ENCODE data around the gene KDSR.

KDSR gene

GRCh38 chr18:63356272-63356896 lies 10.6 kb downstream of the KDSR start:
- Histone ChIP-seq H3K36me3 (ENCODE audit: control insufficient read depth, insufficient read depth, low read length) (peaks cover 20% of the 10 kb centered on the region), H3K4me3 (ENCODE audit: low read length) (no peak overlapping the region), H3K9ac (ENCODE audit: low read length) (no peak overlapping the region), H3K4me1 (ENCODE audit: control insufficient read depth, insufficient read depth, low read length) (no peaks in the 10 kb centered on the region), H3K27me3 (ENCODE audit: control insufficient read depth, insufficient read depth, low read length) (no peaks in the 10 kb centered on the region), H3K27ac (ENCODE audit: low read depth, low read length) (no peak overlapping the region)

GRCh38 chr18:63350230-63350629 lies 16.8 kb downstream of the KDSR start:
- H3K27me3 ChIP-seq (ENCODE audit: control insufficient read depth, insufficient read depth, low read length), result no peaks in the 10 kb centered on the region
- peaks cover 27% of the 10 kb centered on the region for H3K36me3 ChIP-seq (ENCODE audit: control insufficient read depth, insufficient read depth, low read length)
- H3K9ac ChIP-seq (ENCODE audit: low read length), result no peak overlapping the region
- H3K27ac ChIP-seq (ENCODE audit: low read depth, low read length), result no peak overlapping the region
- peaks cover 11% of the 10 kb centered on the region for H3K4me1 ChIP-seq (ENCODE audit: control insufficient read depth, insufficient read depth, low read length)
- no peak overlapping the region for H3K4me3 ChIP-seq (ENCODE audit: low read length)

DNA sequence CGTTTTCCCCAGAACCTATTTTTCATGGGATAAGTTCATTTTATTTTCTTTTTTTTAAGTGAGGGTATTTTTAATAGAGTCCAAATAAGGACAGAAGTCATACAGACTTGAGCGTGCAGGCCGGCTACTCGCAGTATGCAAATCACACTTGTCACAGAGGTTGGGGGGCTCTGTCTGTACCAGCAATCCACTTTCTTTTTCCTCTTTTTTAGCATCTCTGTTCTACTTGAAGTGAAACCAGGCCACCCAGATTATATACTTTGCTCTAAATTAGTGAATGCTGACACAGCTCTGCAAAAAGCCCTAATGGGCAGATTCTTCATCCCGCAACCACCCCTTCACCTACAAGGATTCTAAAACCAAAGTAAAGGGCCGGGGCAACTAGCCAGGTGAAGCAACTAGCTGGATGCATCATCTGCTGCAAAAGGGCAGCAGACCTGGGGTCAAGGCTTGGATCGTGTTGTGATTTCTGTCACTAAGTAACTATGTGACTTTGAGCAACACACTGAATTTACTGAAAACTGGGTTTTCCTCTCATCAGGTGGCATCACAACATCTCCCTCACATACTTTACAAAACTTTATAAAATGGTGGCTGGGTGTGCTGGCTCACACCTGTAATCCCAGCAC lies 18.4 kb downstream of the KDSR start:
- no peak overlapping the region for H3K4me3 ChIP-seq (ENCODE audit: low read length)
- H3K36me3 ChIP-seq (ENCODE audit: control insufficient read depth, insufficient read depth, low read length), result peaks cover 25% of the 10 kb centered on the region
- no peak overlapping the region for H3K9ac ChIP-seq (ENCODE audit: low read length)
- no peaks in the 10 kb centered on the region for H3K27me3 ChIP-seq (ENCODE audit: control insufficient read depth, insufficient read depth, low read length)
- peaks cover 11% of the 10 kb centered on the region for H3K4me1 ChIP-seq (ENCODE audit: control insufficient read depth, insufficient read depth, low read length)
- no peak overlapping the region for H3K27ac ChIP-seq (ENCODE audit: low read depth, low read length)

GRCh38 chr18:63346480-63347183 lies 20.4 kb downstream of the KDSR start:
- Histone ChIP-seq H3K36me3 (ENCODE audit: control insufficient read depth, insufficient read depth, low read length) (peaks cover 21% of the 10 kb centered on the region), H3K4me3 (ENCODE audit: low read length) (no peak overlapping the region), H3K4me1 (ENCODE audit: control insufficient read depth, insufficient read depth, low read length) (peaks cover 11% of the 10 kb centered on the region), H3K27ac (ENCODE audit: low read depth, low read length) (peak overlapping the region; percentile 77), H3K27me3 (ENCODE audit: control insufficient read depth, insufficient read depth, low read length) (no peaks in the 10 kb centered on the region), H3K9ac (ENCODE audit: low read length) (no peak overlapping the region)

DNA sequence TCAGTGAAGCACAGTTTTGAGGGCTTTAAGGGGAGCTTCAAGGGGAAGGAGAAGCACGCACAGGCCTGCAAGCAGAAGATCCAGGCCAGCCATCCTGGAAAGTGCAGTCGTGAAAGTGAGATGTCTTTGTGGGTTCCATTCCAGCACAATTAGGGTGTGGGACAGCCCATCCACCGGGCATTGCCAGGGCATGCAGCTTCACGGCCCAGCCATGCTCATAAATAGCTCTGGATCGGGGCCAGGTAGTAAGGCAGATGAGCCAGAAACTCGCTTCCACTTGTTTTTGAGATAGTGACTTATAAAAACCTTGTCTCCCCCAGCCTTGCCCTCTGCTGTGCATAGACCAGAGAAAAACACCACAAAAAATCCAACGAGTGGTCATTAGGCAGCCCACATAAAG lies 21.0 kb downstream of the KDSR start:
- Histone ChIP-seq H3K36me3 (ENCODE audit: control insufficient read depth, insufficient read depth, low read length) (peaks cover 21% of the 10 kb centered on the region), H3K4me1 (ENCODE audit: control insufficient read depth, insufficient read depth, low read length) (peaks cover 11% of the 10 kb centered on the region), H3K9ac (ENCODE audit: low read length) (no peak overlapping the region), H3K4me3 (ENCODE audit: low read length) (no peak overlapping the region), H3K27ac (ENCODE audit: low read depth, low read length) (peak overlapping the region; percentile 77), H3K27me3 (ENCODE audit: control insufficient read depth, insufficient read depth, low read length) (no peaks in the 10 kb centered on the region)

- H3K36me3 ChIP-seq (ENCODE audit: control insufficient read depth, insufficient read depth, low read length), result peaks cover 21% of the 10 kb centered on the region
These were observed 22.1 kb downstream of the KDSR start for GRCh38 chr18:63344918-63345317.

GRCh38 chr18:63344263-63344662 lies 22.7 kb downstream of the KDSR start:
- H3K4me1 ChIP-seq (ENCODE audit: control insufficient read depth, insufficient read depth, low read length), result peaks cover 11% of the 10 kb centered on the region
- no peaks in the 10 kb centered on the region for H3K27me3 ChIP-seq (ENCODE audit: control insufficient read depth, insufficient read depth, low read length)
- peak overlapping the region; percentile 22 for H3K27ac ChIP-seq (ENCODE audit: low read depth, low read length)
- H3K9ac ChIP-seq (ENCODE audit: low read length), result no peak overlapping the region
- H3K4me3 ChIP-seq (ENCODE audit: low read length), result no peak overlapping the region
- H3K36me3 ChIP-seq (ENCODE audit: control insufficient read depth, insufficient read depth, low read length), result peaks cover 15% of the 10 kb centered on the region

More at GRCh38 chr18:63344918-63345317, 22.1 kb downstream of the KDSR start:
- Histone ChIP-seq H3K4me3 (ENCODE audit: low read length) (no peak overlapping the region), H3K27ac (ENCODE audit: low read depth, low read length) (no peak overlapping the region), H3K27me3 (ENCODE audit: control insufficient read depth, insufficient read depth, low read length) (no peaks in the 10 kb centered on the region), H3K4me1 (ENCODE audit: control insufficient read depth, insufficient read depth, low read length) (peaks cover 11% of the 10 kb centered on the region), H3K9ac (ENCODE audit: low read length) (no peak overlapping the region)

- Histone ChIP-seq H3K4me3 (ENCODE audit: low read length) (no peak overlapping the region), H3K4me1 (ENCODE audit: control insufficient read depth, insufficient read depth, low read length) (peaks cover 11% of the 10 kb centered on the region), H3K27ac (ENCODE audit: low read depth, low read length) (no peak overlapping the region), H3K9ac (ENCODE audit: low read length) (no peak overlapping the region), H3K27me3 (ENCODE audit: control insufficient read depth, insufficient read depth, low read length) (no peaks in the 10 kb centered on the region), H3K36me3 (ENCODE audit: control insufficient read depth, insufficient read depth, low read length) (peaks cover 15% of the 10 kb centered on the region)
These were observed 24.8 kb downstream of the KDSR start for GRCh38 chr18:63342206-63342605.

DNA sequence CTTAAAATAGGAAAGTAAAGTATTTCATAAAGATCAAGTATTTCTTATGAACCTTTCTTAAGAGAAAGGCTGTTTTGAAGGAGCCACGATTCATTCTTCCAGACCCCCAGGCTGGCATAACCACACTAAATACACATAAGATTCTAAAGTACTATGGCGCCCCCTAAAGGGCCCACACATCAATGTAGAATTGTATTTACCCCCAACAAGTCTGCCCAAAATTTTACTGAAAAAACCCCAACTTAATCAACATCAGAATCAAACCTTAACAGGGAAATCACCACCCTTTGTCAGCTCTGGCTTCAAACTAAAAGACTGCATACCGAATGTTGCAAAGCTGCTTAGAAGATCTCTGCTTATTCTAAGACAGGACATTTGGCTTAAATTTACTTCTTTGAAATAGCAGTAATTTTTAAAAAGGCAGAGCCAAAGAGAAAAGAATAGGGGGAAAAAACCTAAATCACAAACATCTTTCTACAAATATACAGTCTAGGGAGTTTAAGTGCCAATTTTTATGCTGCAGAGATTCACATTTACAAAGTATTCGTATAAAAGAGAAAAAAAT lies 27.0 kb downstream of the KDSR start:
- Histone ChIP-seq H3K4me1 (ENCODE audit: control insufficient read depth, insufficient read depth, low read length) (no peaks in the 10 kb centered on the region), H3K27ac (ENCODE audit: low read depth, low read length) (no peak overlapping the region), H3K9ac (ENCODE audit: low read length) (no peak overlapping the region), H3K36me3 (ENCODE audit: control insufficient read depth, insufficient read depth, low read length) (peaks cover 20% of the 10 kb centered on the region), H3K4me3 (ENCODE audit: low read length) (no peak overlapping the region), H3K27me3 (ENCODE audit: control insufficient read depth, insufficient read depth, low read length) (no peaks in the 10 kb centered on the region)

GRCh38 chr18:63336366-63337099 lies 30.5 kb downstream of the KDSR start:
- peaks cover 15% of the 10 kb centered on the region for H3K36me3 ChIP-seq (ENCODE audit: control insufficient read depth, insufficient read depth, low read length)
- no peak overlapping the region for H3K9ac ChIP-seq (ENCODE audit: low read length)
- H3K4me3 ChIP-seq (ENCODE audit: low read length), result no peak overlapping the region
- no peaks in the 10 kb centered on the region for H3K27me3 ChIP-seq (ENCODE audit: control insufficient read depth, insufficient read depth, low read length)
- no peaks in the 10 kb centered on the region for H3K4me1 ChIP-seq (ENCODE audit: control insufficient read depth, insufficient read depth, low read length)
- H3K27ac ChIP-seq (ENCODE audit: low read depth, low read length), result no peak overlapping the region

- Histone ChIP-seq H3K9ac (ENCODE audit: low read length) (no peak overlapping the region), H3K36me3 (ENCODE audit: control insufficient read depth, insufficient read depth, low read length) (peaks cover 8% of the 10 kb centered on the region), H3K4me3 (ENCODE audit: low read length) (no peak overlapping the region), H3K27ac (ENCODE audit: low read depth, low read length) (no peak overlapping the region), H3K4me1 (ENCODE audit: control insufficient read depth, insufficient read depth, low read length) (no peaks in the 10 kb centered on the region), H3K27me3 (ENCODE audit: control insufficient read depth, insufficient read depth, low read length) (no peaks in the 10 kb centered on the region)
These were observed 35.9 kb downstream of the KDSR start for GRCh38 chr18:63331105-63331504.

Data from rectal smooth muscle tissue (tissue), 1 donor.